Kidney (tissue), 14 donors: ENCODE measurements around the gene C1QTNF6. TPM values are rescaled to one million over a fixed set of nuclear protein-coding genes. Genes with fewer than 3 reads are reported as not detected.

Experiments
- DNase-seq, 5 donors: peaks; one replicate each; pipeline ENCODE4 v3.0.0-alpha.2; 2013 to 2020
- FAIRE-seq: peaks from 2 replicates; lab custom pipeline; 2012; peaks lifted over from hg19 to GRCh38; lab: Jason Lieb, UNC
- H3K27ac ChIP-seq, 2 donors: one replicate each; pipeline ENCODE4 v1.7.0; 2013; ENCODE audit warnings: low read depth in 2 of 2, low read length in 2 of 2, inconsistent platforms in 1 of 2
- H3K27me3 ChIP-seq: one replicate; pipeline ENCODE4 v1.7.1; 2013; ENCODE audit warnings: low read length, inconsistent platforms; ENCODE audit not compliant: control insufficient read depth, insufficient read depth
- H3K36me3 ChIP-seq, 3 donors: one replicate each; pipeline versions ENCODE4 v1.7.0 to v1.7.1; 2013; ENCODE audit warnings: low read length in 3 of 3, control low read depth in 1 of 3, inconsistent platforms in 1 of 3; ENCODE audit not compliant: insufficient read depth in 3 of 3, control insufficient read depth in 2 of 3
- H3K4me1 ChIP-seq, 3 donors: one replicate each; pipeline versions ENCODE4 v1.7.0 to v1.7.1; 2013; ENCODE audit warnings: low read length in 3 of 3, inconsistent platforms in 1 of 3, low read depth in 1 of 3; ENCODE audit not compliant: control insufficient read depth in 2 of 3, insufficient read depth in 2 of 3
- H3K4me3 ChIP-seq, 3 donors: one replicate each; pipeline versions ENCODE4 v1.7.0 to v1.8.1; 2013; ENCODE audit warnings: low read length in 3 of 3, control low read depth in 1 of 3, inconsistent platforms in 1 of 3
- H3K9ac ChIP-seq, 3 donors: one replicate each; pipeline versions ENCODE4 v1.7.0 to v1.7.1; 2013; ENCODE audit warnings: low read length in 3 of 3, control low read depth in 1 of 3, inconsistent platforms in 1 of 3
- H3K9me3 ChIP-seq, 3 donors: one replicate each; pipeline versions ENCODE4 v1.7.0 to v1.7.1; 2013; ENCODE audit warnings: low read length in 3 of 3, control low read depth in 1 of 3, inconsistent platforms in 1 of 3; ENCODE audit not compliant: control insufficient read depth in 2 of 3, insufficient read depth in 1 of 3
- CTCF ChIP-seq: IDR thresholded peaks from 3 replicates; pipeline ENCODE4 v1.5.1; 2012; ENCODE audit warnings: mild to moderate bottlenecking, moderate library complexity, borderline replicate concordance; ENCODE audit not compliant: insufficient read depth; ENCODE audit errors: extremely low read depth
- intact Hi-C: fragments of 100-400 bp; cut with DNase I; formaldehyde crosslinking; loops from one replicate; pipeline ENCODE4 v1.11.1; 2022
- polyA plus RNA-seq: library from polyadenylated mRNA; stranded (reverse); fragments of 350-450 nt; fragmentation: Illumina TruSeq; extraction: RNeasy Lipid Tissue Mini Kit (QIAGEN cat#74804); gene quantifications from one replicate; pipeline ENCODE4 v1.2.3, GENCODE V29; 2014; ENCODE audit warnings: low read depth, low replicate concordance; ENCODE audit not compliant: insufficient read depth
- total RNA-seq: library from RNA; stranded (reverse); fragmentation: NEBNext Ultra II Directional; extraction: Animal tissue kit (Norgen Biotek cat#: 25700); gene quantifications from one replicate; pipeline ENCODE4 v1.2.1, GENCODE V29; 2021
- donor health status: control.
- donor health status: control.
- donor health status: control.
- donor health status: control.
- donor health status: control.
- donor health status: DM: yes; HTN: yes; CAD: no.
- donor health status: Normal renal cell carcinoma (clear cell type).

The C1QTNF6 gene
- total and polyA plus RNA-seq, 2 donors from 2014 or later, result 3.2 to 8.0 TPM

- no peaks in the 10 kb centered on the region for H3K27me3 ChIP-seq
- FAIRE-seq (no peak), DNase-seq (peak in 2 of 5 donors; percentile 41 to 51)
- no peak overlapping the region for H3K27ac ChIP-seq
- H3K9me3 ChIP-seq, result no peaks in the 10 kb centered on the region
- H3K9ac ChIP-seq, result no peak overlapping the region
- TF ChIP-seq CTCF, result no peak
- H3K4me3 ChIP-seq, result no peak overlapping the region
- H3K4me1 ChIP-seq, result peaks cover 0 to 4% (median 4%) of the 10 kb centered on the region in 3 donors
- no peaks in the 10 kb centered on the region for H3K36me3 ChIP-seq
- intact Hi-C loops, result loop anchor here (10.0 kb wide), 1 partner anchor 119 kb away; no protein-coding TSS in a partner anchor
These were observed 16.1 kb upstream of the C1QTNF6 start for GRCh38 chr22:37204045-37204655.

DNA sequence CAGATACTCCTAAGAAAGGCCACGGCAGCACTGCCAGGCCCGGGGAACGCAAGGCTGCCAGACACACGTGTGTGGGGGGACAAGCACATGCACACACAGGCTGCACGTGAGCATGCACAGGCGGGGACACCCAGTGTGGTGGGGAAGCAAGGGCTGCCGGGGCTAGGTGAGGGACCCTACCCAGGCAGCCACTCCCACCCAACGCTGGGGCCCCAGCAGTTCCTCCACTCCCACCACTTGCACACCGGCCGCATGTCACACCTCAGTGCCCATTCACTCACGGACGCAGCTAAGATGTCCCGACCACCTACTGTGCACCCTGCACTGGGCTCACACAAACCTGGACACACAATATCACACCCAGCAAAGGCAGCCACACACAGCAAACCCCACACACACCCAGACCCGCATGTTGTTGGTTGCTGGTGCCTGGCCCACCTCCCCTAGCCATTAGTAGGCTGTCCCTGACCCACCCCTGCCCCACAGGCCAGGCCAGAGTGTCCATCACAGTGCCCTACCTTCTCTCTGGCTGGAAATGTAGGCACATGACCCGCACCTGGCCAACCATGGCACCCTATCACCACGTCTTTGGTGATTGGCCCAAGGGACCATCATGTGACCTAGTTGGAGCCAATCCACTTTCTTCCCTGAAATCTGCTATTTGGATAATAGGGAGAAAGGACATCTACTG, 15.5 kb upstream of the C1QTNF6 start:
- no peak overlapping the region for H3K9ac ChIP-seq
- H3K27me3 ChIP-seq, result no peaks in the 10 kb centered on the region
- peak in 2 of 5 donors; percentile 57 to 64 for DNase-seq
- peaks cover 0 to 4% (median 4%) of the 10 kb centered on the region in 3 donors for H3K4me1 ChIP-seq
- no peaks in the 10 kb centered on the region for H3K36me3 ChIP-seq
- no peak for TF ChIP-seq CTCF
- H3K27ac ChIP-seq, result no peak overlapping the region
- H3K9me3 ChIP-seq, result no peaks in the 10 kb centered on the region
- intact Hi-C loops, result loop anchor here (10.0 kb wide), 1 partner anchor 119 kb away; no protein-coding TSS in a partner anchor
- FAIRE-seq, result no peak
- no peak overlapping the region for H3K4me3 ChIP-seq

- no peak for TF ChIP-seq CTCF
- Histone ChIP-seq H3K27ac (no peak overlapping the region), H3K4me1 (peaks cover 0 to 11% (median 9%) of the 10 kb centered on the region in 3 donors), H3K9me3 (no peaks in the 10 kb centered on the region), H3K36me3 (no peaks in the 10 kb centered on the region), H3K9ac (no peak overlapping the region), H3K27me3 (no peaks in the 10 kb centered on the region), H3K4me3 (no peak overlapping the region)
- intact Hi-C loops, result loop anchor here (10.0 kb wide), 1 partner anchor 118 kb away; no protein-coding TSS in a partner anchor
- FAIRE-seq, result no peak
- DNase-seq, result peak in 2 of 5 donors; percentile 37 to 53
These were observed 14.7 kb upstream of the C1QTNF6 start for GRCh38 chr22:37202716-37203115.
